ENCODE data around the gene PPP1R12B. TPM values are rescaled to one million over a fixed set of nuclear protein-coding genes. Genes with fewer than 3 reads are reported as not detected.

Gene PPP1R12B
- total RNA-seq, 1 donor from 2014 or later: 71.7 TPM

DNA sequence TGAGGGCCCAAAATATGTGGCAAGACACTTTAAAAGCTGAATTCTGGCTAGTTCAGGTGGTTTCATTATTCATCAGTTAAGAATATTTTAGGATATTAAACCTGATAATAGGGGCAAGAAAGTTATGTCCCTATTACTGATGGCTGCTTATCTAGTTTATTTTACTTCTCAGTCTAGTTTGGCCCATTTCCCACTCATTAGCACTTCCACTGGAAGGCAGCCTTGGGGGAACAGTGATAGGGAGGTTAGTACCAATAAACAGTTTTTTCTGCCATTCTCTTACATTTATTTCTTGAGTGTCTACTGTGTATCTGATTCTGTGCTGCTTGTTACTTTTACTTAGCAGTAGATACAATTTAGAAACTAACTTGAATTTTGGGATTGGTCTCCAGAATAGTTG, 9.0 kb downstream of the PPP1R12B start:
- Histone ChIP-seq H3K27ac (no peak overlapping the region), H3K9me3 (no peaks in the 10 kb centered on the region), H3K36me3 (no peaks in the 10 kb centered on the region), H3K4me3 (no peak overlapping the region), H3K4me1 (no peaks in the 10 kb centered on the region), H3K27me3 (no peaks in the 10 kb centered on the region)
- intact Hi-C loops (cut with DNase I): no loop called here
- TF ChIP-seq, protein P1, sequence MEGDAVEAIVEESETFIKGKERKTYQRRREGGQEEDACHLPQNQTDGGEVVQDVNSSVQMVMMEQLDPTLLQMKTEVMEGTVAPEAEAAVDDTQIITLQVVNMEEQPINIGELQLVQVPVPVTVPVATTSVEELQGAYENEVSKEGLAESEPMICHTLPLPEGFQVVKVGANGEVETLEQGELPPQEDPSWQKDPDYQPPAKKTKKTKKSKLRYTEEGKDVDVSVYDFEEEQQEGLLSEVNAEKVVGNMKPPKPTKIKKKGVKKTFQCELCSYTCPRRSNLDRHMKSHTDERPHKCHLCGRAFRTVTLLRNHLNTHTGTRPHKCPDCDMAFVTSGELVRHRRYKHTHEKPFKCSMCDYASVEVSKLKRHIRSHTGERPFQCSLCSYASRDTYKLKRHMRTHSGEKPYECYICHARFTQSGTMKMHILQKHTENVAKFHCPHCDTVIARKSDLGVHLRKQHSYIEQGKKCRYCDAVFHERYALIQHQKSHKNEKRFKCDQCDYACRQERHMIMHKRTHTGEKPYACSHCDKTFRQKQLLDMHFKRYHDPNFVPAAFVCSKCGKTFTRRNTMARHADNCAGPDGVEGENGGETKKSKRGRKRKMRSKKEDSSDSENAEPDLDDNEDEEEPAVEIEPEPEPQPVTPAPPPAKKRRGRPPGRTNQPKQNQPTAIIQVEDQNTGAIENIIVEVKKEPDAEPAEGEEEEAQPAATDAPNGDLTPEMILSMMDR (IDR thresholded peaks at IDR 0.05): no peak
- TF ChIP-seq POLR2A (IDR thresholded peaks at IDR 0.05): no peak
- no peak for TF ChIP-seq POLR2AphosphoS5 (IDR thresholded peaks at IDR 0.05; ENCODE audit: insufficient read depth in 1 of 2, low read depth in 1 of 2)
- DNase-seq (ENCODE audit: extremely low spot score in 2 of 2): no peak

DNA sequence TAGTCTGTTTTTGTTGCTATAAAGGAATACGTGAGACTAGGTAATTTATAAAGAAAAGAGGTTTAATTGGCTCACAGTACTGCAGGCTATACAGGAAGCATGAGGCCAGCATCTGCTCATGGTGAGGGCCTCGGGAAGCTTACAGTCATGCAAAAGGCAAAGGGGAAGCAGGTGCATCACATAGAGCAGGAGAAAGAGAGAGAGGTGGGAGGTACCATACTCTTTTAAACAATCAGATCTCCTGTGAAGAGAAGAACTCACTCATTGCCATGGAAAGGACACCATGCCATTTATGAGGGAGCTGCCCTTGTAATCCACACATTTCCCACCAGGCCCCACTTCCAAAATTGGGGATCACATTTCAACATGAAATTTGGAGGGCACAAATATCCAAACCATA, 12.7 kb downstream of the PPP1R12B start:
- H3K27me3 ChIP-seq: no peaks in the 10 kb centered on the region
- no peak overlapping the region for H3K27ac ChIP-seq
- no peak for DNase-seq (ENCODE audit: extremely low spot score in 2 of 2)
- H3K4me3 ChIP-seq: no peak overlapping the region
- H3K36me3 ChIP-seq: no peaks in the 10 kb centered on the region
- intact Hi-C loops (cut with DNase I): loop anchor here (10.0 kb wide), 1 partner anchor 234 kb away; no protein-coding TSS in a partner anchor
- TF ChIP-seq POLR2A (IDR thresholded peaks at IDR 0.05) (no peak), POLR2AphosphoS5 (IDR thresholded peaks at IDR 0.05; ENCODE audit: insufficient read depth in 1 of 2, low read depth in 1 of 2) (no peak)
- TF ChIP-seq, protein P1 (IDR thresholded peaks at IDR 0.05): no peak
- H3K9me3 ChIP-seq: no peaks in the 10 kb centered on the region
- no peaks in the 10 kb centered on the region for H3K4me1 ChIP-seq

DNA sequence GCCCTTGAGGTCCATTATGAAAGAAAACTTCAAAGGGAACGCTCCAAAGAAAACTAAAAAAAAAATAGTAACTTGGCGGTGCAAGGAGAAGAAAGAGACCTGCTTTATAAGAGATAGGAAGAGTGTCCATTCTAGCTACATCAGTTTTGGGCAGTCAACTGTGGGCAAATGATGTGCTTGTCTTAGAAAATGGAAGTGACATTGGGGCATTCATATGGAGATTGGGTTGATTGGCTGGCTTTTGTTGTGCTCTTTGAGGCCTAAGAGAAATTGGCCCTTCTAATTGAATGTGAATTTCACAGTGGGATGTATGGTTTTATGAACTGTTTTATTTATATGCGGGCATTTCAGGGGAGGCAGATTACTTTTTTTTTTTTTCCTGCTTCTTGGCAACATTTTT, 13.2 kb downstream of the PPP1R12B start:
- TF ChIP-seq POLR2AphosphoS5 (IDR thresholded peaks at IDR 0.05; ENCODE audit: insufficient read depth in 1 of 2, low read depth in 1 of 2): no peak
- Histone ChIP-seq H3K4me3 (no peak overlapping the region), H3K9me3 (no peaks in the 10 kb centered on the region), H3K27me3 (no peaks in the 10 kb centered on the region), H3K27ac (no peak overlapping the region), H3K4me1 (no peaks in the 10 kb centered on the region), H3K36me3 (no peaks in the 10 kb centered on the region)
- intact Hi-C loops (cut with DNase I): loop anchor here (10.0 kb wide), 1 partner anchor 233 kb away; no protein-coding TSS in a partner anchor
- DNase-seq (ENCODE audit: extremely low spot score in 2 of 2): no peak

DNA sequence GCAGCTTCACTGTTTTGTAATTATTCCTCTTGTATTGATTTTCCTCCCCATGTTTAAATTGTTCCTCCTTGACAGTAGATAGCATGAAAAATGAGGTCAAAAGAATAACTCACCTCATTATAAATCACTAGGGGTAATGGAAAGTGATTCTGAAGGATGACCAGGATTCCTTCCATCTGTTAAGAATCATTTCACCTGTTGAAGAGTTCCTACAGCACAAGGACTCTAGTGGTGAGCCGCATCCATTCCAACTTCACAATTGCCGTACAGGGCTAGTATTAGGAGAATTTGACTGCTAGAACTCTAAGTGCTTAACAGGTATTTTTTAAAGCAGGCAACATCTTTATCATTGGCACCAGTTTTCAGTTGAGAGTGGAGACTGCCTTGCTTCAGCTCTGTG, 13.7 kb downstream of the PPP1R12B start:
- DNase-seq (ENCODE audit: extremely low spot score in 2 of 2): no peak
- Histone ChIP-seq H3K9me3 (no peaks in the 10 kb centered on the region), H3K36me3 (no peaks in the 10 kb centered on the region), H3K4me3 (no peak overlapping the region), H3K27ac (no peak overlapping the region), H3K27me3 (no peaks in the 10 kb centered on the region), H3K4me1 (no peaks in the 10 kb centered on the region)
- TF ChIP-seq POLR2AphosphoS5 (IDR thresholded peaks at IDR 0.05; ENCODE audit: insufficient read depth in 1 of 2, low read depth in 1 of 2) (no peak), POLR2A (IDR thresholded peaks at IDR 0.05) (no peak)
- TF ChIP-seq, protein P1 (IDR thresholded peaks at IDR 0.05): no peak
- intact Hi-C loops (cut with DNase I): loop anchor here (10.0 kb wide), 1 partner anchor 233 kb away; no protein-coding TSS in a partner anchor

DNA sequence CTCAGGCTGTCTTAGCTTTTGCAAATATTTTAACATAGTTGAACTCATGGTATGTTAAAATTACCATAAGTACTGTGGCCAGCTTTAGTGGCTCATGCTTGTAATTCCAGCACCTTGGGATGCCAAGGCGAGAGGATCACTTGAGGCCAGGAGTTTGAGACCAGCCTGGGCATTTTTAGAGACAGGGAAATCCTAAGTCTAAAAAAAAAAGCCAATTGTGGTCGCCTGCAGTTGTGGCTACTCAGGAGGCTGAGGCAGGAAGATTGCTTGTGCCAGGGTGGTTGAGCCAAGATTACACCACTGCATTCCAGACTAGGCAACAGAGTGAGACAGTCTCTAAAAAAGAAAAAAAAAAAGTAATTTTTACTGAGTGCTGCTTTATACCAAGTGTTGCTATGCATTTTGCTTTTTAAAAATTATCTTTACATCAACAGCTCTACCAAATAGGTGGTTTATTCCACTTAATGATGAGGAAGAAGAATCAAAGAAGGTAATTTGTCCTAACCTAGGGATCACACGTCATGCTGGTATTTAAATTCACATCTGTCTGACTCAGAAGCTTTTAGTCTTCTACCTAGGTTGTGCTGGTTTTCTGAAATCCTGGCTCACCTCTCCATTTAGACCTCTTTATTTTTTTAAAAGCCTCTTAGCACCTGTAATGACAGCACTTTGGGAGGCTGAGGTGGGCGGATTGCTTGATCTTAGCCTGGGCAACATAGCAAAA, 16.8 kb downstream of the PPP1R12B start:
- TF ChIP-seq, protein P1 (IDR thresholded peaks at IDR 0.05): no peak
- TF ChIP-seq POLR2AphosphoS5 (IDR thresholded peaks at IDR 0.05; ENCODE audit: insufficient read depth in 1 of 2, low read depth in 1 of 2) (no peak), POLR2A (IDR thresholded peaks at IDR 0.05) (no peak)
- no peak overlapping the region for H3K27ac ChIP-seq
- intact Hi-C loops (cut with DNase I): loop anchor here (10.0 kb wide), 1 partner anchor 230 kb away; no protein-coding TSS in a partner anchor
- no peak for DNase-seq (ENCODE audit: extremely low spot score in 2 of 2)
- no peaks in the 10 kb centered on the region for H3K9me3 ChIP-seq
- no peaks in the 10 kb centered on the region for H3K27me3 ChIP-seq
- H3K36me3 ChIP-seq: no peaks in the 10 kb centered on the region
- no peaks in the 10 kb centered on the region for H3K4me1 ChIP-seq
- H3K4me3 ChIP-seq: no peak overlapping the region
